Stimulated activated CD4-positive, alpha-beta T cell treated with anti-CD3 and anti-CD28 coated beads, Interleukin-4, amount 100 ng/mL, for 4 hours (primary cell): ENCODE data around the gene CISD3.

Experiments used
- DNase-seq, 2 experiments: peaks; one replicate each; pipeline ENCODE4 v3.0.0-alpha.2; 2020

Gene CISD3, protein sequence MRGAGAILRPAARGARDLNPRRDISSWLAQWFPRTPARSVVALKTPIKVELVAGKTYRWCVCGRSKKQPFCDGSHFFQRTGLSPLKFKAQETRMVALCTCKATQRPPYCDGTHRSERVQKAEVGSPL

DNA sequence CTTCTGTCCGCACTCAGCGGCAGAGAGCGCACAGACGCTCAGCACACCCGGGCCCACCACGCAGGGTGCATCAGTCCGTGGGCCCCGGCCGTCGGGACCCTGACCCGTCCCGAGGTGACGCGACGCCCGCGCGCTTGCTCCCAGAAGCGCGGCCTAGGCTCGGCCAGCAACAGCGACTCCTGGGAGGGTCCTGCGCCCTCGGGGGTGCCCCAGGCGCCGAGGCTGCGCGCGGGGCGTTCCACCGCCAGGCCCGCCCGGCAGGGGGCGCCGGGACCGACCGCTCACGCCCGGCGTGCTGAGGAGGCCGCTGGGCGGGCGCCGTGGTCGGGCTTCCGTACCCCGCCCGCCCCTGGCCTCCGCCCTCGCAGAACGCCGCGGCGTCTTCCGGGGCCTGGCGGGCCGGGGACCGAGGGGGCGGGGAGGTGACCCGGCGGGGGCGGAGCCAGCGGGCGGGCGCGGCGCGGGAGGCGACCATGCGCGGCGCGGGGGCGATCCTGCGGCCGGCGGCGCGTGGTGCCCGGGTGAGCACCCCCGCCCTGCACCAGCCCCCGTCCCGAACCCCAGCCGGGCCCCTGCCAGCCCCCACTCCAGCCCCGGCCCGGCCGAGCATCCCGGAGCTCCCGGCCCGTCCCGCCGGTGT lies at the start of gene CISD3:
Gene CISD3, plus strand, starts transcription at position 456 of the 640 bp plus-strand sequence. Its CDS starts 18 bp downstream, at position 474.
- peak; percentile 83 to 87 for DNase-seq

DNA sequence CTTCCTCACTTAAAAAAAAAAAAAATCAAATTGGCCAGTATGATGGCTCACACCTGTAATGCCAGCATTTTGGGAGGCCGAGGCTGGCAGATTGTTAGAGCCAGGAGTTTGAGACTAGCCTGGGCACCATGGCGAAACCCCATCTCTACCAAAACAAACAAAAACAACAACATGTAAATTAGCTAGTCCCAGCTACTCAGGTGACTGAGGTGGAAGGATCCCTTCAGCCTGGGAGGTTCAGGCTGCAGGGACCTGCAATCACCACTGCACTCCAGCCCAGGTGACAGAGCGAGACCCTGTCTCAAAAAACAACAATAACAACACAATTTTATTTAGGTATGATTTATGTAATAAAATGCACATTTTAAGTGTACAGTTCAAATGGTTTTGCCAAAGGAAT lies 49.0 kb upstream of the CISD3 start:
- DNase-seq: no peak

DNA sequence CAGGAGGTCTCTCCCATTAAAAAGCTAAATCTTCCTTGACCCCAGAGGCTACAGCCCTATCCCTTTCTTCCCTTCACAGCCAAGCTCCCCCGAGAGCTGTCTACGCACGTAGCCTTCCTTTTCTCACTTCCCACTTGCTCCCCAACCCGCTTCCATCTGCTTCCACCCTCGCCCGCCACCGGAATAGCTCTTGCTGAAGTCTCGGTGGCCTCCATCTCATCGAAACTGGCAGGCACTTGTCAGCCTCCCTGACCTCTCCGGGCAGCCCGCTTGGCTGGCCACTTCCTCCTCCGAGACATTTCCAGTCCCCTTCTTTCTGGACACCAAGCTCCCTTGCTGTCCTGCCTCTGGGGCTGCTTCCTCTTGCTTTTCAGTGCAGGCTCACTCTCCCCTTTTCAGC lies 44.6 kb upstream of the CISD3 start:
- no peak for DNase-seq

DNA sequence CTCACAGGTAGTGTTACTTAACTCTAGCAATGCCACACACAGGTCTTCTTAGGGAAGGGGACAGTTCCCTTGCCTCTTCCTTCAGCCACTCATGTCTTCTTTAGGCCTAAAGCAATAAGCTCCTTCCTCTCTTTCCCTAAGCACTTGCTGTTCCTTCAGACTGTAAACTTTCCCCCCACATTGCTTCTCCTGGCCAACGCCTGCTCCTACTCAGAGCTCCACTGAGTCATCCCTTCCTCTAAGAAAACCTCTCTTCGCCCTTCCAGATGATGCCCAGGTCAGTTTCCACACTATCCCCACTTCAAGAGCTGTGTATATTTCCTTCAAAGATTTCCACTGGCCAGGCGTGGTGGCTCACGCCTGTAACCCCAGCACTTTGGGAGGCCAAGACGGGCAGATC lies 42.9 kb upstream of the CISD3 start:
- no peak for DNase-seq

DNA sequence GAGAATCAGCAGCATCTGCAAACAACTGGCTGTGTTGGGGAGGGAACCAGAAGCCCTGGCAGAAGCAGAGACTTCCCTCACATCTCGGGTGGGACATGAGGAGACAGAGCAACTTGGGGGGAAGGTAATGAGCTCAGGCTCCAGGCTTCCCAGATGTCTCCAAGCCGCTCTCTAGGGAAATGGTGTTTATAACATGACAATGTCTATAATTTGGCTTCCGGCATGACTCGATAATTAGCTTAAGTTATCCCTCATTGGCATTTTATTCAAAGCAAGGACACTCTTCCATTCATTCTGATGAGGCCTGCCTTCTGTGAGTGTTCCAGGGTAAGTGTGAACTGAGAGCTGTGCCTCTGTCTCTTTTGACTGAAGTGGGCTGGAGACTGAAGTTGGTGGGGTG lies 39.8 kb upstream of the CISD3 start:
- no peak for DNase-seq

DNA sequence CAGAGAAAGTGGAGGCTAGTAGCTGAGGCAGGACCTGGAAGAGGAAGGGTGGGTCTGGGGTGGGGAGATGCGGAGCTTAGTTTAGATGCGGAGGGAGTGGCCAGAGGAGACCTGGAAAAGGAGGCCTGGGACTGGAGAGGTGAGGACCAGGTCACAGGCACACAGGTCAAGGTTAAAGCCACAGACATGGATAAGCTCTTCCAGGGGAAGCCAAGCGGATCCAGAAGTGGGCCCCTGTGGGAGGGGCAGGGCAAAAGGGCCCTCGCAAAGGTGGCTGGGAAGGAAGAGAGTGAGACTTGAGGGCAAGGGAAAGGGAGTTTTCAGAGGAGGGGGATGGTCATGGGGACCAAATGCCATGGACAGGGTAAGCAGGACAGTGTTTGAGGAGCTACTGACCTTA lies 39.0 kb upstream of the CISD3 start:
- DNase-seq: no peak

DNA sequence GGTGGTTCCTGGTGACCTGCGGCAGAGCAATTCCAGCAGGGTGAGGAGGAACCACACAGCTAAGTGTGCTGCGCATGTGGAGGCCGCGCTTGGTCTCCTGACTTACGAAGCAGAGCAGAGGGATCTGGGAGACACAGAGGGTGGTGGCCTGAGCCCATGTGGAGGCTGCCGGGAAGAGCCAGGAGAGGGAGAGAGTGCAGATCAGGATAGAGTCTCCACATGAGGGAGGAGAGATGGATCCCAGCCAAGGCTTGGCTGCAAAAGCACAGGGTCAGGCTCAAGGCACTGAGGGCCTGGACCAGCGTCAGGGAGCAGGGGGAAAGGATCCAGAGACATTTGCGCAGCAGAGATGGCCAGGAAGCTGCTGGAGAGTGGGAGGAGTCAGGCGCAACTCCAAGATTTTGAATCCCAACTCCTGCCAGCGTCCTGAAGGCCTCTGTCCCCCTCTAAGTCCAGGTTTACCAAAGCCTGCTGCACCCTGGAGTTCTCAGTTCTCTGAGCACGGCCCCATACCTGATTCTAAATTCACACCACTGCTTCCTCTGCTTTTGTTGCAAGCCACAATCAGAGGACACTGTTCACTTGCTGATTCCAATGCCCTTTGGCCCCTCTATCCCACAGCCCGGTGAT lies 36.3 kb upstream of the CISD3 start:
- DNase-seq: no peak

DNA sequence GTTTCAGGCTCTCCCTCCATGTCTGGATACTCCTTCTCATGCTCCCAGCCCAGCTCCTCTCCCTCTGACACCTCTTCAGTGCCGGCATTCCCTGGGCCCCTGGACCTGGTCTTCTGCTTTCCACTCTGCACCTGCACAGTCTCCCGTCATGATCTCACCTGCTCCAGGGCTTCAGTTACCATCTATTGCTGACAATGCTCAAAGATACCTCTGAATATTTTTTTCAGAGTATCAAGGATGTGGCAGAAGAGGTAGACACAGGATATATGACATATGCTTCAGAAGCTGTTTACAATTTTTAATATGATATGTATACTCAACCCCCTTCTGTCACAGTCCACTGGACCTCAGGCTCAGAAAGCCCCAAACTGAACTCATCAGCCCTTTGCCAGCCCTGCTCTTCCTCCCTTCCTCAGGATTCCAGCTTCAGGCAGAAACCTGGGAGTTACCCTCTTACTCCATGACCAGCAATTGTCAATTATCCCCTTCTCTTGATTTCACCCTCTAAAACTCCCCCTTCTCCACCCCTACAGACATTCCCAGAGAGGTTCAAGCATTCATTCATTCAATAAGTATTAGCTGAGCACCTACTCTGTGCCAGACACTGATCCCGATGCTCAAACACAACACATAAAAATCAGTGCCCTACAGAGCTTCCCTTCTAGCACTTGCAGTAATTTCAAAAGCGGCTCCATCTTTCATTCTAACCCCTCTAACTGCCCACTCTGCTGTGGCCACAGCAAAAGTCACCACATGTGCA lies 32.9 kb upstream of the CISD3 start:
- DNase-seq: no peak

DNA sequence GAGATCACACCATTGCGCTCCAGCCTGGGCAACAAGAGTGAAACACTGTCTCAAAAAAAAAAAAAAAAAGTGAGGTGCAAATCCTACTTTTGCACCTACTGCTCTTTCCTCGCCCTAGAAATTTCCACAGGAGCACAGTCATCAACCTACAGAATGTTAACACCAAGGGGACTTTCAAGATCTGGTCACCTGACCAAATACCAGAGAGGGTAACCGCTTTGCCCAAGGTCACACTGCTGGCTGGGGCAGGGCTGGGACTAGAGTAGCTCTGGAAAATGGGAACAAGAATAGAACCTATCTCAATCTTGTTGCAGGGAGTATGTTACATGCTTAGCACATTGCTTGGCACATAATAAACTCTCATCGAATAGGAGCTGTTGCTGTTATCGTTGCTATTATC lies 31.4 kb upstream of the CISD3 start:
- DNase-seq: no peak

DNA sequence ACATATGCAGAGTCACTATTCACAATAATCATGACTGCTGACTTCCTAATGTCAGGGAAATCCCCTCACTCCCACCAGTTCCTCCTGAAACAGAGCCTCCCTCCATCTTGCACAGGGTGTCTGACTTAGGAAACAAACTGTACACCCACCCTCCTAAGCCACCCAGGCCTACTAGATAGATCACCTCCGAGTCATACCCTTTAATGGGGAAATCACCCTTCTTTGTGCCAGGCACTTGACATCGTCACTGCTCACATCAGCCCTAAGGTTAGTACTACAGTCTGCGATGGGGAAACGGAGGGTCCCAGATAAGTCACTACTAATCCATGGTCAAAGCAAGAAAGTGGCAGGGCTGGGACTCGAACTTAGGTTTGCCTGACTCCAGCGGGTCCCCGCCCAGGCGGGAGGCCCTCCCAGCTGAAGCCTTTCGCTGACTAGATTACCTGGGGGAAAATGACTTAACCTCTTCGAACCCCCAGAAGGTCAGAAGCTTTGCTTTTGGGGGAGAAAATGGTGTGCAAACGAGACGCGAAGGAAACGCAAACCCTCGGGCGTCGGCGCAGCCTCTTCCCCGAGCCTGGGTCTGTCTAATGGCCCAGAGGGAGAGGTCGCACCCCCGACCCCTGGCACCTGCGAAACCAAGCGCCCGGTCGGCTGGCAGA lies 28.5 kb upstream of the CISD3 start:
- DNase-seq: peak; percentile 71 to 91

DNA sequence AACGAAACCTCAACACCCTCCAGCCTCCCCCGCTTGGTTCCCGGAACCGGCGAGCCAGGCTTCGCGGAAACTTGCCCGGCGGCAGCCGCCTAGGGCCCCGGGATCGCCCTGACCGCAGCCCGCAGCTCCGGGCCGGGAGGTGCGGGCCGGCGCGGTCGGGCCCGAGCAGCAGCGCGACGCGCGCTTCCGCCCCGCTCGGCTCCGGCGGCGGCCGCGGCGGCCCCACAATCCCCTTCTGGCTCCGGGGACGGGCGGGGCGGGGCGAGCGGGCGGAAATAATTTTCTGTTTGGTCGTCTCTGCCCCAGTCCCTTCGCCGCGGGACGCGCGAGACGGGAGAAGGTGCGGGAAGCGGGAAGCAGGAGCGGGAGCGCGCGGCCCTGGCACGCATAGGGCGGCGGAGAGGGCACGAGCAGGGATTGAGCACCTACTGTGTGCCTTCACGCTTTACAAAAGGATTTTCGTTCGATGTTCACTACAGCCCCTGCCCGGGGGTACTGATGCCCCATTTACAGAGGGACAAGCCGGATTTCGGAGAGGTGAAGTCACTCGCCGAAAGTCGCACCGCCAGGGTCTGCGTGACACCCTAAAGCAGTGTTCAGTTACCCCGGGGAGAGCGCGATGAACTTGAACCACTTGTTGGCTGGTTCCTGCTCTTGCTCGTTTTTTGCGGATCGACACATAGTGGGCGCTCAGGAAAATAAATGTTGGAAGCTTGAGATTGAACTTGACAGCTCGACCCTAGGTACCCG lies 27.8 kb upstream of the CISD3 start:
- DNase-seq: peak; percentile 76 to 81

DNA sequence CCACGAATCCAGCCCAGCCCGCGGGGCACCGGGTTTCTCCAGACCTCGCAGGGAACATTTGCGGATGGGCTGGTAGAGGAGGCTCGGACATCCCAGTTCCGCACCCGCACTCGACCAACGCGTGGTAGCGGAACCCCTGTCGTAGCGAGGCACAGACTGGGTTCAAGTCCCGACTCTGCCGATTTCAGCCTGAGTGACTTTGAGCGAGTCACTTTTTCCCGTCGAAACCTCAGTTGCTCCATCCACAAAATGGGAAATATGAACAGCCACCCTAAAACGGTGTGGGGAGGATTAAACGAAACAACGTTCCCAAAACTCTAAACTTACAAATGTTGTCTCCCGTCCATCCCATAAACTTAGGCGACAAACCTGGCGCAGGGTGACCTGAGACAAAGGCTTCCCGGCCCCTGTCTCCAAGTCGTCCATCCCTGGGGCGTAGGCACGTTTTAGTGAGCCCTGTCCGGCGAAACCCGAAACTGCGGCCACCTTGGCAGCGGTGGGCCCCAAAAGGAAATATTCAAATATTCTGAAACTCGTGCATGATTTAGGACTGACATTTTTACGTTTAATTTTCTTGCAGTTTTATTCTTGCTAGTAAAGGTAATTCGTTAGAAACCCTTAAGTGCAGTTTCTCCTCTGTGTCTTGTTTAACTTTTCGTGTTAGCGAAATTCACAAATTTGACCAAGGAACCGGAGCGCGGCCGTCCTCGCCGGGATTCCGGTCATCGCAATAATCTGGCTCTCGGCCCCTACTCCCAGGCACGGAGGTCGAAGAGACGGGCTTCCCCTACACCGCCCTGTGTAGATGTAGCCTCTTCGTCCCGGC lies 27.0 kb upstream of the CISD3 start:
- peak; percentile 33 to 50 for DNase-seq

DNA sequence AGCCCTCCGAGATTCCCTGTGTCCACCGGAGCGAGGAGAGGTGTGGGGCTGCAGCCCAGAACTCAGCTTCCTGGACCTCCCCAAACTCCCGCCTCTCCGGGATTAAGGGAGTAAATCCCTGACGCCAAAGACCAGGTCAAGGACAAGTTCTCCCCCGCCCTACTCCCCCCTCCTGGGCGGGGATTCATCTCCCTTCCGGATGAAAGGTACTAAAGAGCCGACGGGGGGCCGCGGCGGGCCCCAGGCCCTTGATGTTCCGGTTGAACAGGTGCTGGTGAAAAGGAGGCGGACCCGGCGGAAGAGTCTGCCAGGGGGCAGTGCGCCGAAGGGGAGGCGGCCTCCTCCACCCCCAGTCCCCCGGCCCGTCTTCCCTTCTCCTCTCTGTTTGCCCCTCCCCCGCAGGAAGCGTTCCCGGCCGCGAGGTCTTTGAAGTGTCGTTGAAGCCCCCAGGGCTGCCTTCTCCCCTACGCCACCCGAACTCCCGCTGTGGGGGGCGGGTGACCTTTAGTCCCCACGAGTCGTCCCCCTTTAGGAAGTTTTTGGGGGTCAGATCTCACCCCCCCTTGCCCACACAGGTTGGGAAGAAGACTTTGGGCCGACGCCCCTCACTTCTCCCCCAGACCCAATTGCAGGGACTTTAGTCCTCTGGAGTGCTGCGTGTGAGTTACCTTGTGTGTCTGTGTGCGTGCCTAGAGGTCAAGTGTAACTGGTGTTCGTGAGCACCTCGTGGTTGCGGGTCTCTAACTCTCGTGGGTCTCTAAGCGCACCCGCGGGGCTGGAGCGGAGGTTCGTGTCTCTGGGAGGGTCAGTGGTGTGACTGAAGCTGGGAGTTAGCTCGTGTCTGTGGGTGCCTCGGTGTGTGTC lies 26.2 kb upstream of the CISD3 start:
- peak; percentile 89 to 93 for DNase-seq

DNA sequence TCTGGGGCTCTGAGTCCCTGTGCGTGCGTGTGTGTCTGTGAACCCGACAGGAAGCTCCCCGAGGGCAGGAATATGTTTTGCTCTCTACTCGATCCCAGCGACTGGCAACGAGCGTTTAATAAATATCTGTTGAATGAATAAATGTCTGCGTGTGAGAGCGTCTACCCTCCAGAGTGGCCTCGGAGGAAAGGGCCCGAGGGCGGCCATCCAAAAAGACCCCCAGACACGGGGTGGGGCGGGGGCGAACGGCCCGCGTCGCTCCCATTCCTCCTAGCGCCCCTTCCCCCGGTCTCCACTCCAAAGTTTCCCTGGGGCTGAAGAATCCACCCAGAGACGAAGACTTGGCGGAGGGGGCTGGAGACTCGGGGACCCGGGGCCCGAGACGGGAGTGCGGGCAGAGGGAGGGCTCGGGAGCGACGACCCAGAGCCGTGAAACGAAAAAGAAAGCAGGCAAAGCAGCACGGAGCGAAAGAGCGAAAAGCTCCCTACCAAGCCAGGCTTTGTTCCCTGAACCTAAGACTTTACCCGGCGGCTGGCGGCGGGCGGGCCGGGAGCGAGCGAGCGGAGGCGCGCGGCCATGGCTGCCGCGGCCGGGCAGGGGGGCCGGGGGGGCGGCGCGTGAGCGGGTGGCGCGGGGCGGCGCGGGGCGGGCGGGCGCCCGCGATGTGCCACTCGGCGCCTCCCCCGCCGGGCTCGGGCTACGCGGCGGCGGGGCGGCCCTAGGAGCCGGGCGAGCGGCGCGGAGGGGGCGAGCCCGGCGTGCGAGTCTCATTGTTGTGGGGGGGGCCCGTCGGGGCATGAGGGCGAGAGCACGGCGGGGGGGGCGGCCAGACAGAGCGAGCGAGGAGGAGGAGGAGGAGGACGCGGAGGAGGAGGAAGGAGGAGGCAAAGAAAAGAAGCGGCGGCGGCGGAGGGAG lies 25.3 kb upstream of the CISD3 start, which contains the start of gene MLLT6:
Gene MLLT6, plus strand, starts transcription at position 668 of the 917 bp plus-strand sequence. CDS start 360 bp downstream, outside the sequence.
- DNase-seq: peak; percentile 80 to 92

DNA sequence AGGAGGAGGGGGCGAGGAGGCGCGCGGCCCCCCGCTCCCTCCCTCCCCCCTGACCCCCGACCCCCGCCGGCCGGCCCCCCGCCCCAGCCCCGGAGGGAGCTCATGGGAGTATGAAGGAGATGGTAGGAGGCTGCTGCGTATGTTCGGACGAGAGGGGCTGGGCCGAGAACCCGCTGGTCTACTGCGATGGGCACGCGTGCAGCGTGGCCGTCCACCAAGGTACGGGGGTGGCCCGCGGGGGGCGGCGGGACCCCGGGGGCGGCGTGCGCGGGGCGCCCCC lies 24.7 kb upstream of the CISD3 start:
- DNase-seq: no peak

DNA sequence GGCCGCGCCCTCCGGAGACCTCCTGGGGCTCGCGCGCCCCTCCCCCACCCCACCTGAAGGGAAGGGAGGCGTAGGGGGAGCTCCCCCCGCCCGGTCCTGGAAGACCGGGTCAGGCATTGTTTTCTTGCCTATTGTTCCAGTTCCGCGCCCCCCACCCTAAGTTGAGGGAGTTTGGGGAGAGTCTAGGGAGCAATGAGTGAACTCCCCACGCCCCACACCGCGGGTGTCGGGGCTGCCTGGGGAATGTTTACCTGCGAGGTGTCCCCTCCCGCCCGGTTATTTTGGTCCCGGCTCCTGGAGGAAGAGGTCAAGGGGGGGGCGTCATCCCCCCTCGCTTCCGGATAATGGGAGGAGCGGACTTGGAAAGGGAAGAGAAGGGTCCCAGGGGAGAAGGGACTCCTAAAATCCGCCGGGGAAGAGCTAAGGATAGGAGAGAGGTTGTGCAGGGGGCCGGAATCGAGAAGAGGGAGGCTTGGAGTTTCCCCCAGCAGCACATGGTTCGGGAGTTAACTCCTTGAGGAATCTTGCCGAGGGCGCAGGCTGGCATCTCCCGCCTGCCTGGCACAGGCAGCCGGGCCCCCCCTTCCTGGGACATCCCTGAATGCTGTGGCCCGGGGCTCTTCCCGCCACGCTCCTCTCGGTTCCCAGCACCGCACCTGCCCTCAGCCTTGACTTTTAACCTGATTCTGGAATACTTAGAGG lies 24.2 kb upstream of the CISD3 start:
- DNase-seq: peak; percentile 57 to 58

DNA sequence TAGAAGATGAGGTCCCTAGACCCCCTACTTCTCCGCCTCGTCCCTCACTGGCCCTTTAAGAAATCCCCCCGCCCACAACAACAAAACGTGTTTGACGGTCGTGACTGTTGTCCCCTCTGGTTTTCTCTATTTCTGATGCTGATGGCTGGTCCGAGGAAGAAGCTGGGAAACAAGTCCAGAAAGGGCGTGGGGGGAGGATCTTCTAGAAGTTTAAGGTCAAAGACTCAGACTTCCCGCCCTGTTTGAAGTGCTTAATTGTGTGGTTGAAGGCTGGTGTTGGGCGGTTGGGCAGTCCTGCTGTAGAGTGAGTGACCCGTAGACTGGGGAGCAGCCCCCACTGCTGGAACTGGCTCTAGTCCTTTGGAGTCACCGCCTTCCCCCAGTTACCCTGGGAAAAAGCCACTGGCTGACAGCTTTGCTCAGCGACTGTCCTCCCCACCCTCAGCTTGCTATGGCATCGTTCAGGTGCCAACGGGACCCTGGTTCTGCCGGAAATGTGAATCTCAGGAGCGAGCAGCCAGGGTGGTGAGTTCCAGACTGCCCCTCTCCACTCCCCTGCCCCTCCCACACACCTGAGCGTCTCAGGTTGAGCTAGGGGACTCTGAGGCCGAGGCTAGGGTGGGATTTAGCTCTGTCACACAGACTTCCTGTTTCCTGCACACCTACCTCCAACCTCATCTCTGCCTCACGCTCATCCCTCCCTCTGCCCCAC lies 23.5 kb upstream of the CISD3 start:
- DNase-seq: peak; percentile 40 to 73

DNA sequence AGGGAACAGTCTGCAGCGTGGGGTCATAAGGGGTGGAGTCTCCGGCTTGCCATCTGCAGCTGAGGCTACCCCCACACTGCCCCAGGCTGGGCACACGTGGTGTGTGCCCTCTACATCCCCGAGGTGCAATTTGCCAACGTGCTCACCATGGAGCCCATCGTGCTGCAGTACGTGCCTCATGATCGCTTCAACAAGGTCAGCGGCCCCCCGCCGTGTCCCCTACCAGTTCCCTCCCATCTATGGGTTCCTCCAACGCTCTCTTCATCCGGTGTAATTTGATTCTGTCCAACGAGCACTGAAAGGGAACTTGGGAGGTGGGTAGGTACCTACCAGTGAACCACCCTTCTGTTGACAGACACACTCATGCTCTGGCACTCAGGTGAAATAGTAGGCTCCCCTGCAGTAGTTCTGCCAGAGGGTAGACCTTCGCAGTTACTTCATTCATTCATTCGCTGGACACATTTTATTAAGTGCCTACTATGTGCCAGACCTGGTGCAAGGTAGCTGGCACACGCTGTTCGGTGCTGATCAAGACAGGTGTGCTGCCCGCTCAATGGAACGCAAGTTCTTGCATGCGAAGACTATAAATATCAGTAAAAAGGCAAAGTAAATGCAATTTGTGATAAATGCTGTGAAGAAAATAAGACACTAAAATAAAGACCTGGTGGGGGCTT lies 22.3 kb upstream of the CISD3 start:
- no peak for DNase-seq
